Uterus (tissue), 2 donors: ENCODE data around the gene TTC6.

Source experiments
- POLR2A ChIP-seq, 2 donors: fragments of 450-650 bp; IDR thresholded peaks; one replicate each; pipeline ENCODE4 v1.6.1; 2016; ENCODE audit warnings: antibody characterized with exemption in 2 of 2, mild to moderate bottlenecking in 1 of 2, moderate library complexity in 1 of 2
- TF ChIP-seq, protein P1 (sequence below), 4 experiments: fragments of 200-600 bp in 2 of 4; fragments of 450-650 bp in 2 of 4; sonication (generic) in 2 of 4; IDR thresholded peaks; one replicate each; pipeline ENCODE4 v1.5.1; 2016 to 2019; ENCODE audit warnings: antibody characterized with exemption in 4 of 4, mild to moderate bottlenecking in 2 of 4, moderate library complexity in 1 of 4

DNA sequence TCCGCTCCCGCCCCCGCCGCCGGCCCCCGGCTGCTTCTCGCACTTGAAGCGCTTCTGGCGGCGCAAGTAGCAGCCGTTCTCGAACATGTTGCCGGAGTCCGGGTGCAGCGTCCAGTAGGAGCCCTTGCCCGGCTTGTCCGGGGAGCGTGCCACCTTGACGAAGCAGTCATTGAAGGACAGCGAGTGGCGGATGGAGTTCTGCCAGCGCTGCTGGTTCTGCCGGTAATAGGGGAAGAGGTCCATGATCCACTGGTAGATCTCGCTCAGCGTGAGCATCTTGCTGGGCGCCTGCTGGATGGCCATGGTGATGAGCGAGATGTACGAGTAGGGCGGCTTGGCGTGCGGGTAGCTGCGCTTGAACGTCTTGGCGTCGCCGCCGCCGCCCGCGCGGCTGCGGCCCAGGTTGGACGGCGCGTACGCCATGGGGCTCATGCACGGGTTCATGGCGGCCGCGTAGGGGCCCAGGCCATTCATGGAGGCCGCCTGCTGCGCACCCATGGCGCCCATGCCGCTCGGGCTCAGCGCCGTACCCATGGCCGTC lies 3.4 kb upstream of the TTC6 start:
- no peak for TF ChIP-seq POLR2A (IDR thresholded peaks at IDR 0.05)
- TF ChIP-seq, protein P1, sequence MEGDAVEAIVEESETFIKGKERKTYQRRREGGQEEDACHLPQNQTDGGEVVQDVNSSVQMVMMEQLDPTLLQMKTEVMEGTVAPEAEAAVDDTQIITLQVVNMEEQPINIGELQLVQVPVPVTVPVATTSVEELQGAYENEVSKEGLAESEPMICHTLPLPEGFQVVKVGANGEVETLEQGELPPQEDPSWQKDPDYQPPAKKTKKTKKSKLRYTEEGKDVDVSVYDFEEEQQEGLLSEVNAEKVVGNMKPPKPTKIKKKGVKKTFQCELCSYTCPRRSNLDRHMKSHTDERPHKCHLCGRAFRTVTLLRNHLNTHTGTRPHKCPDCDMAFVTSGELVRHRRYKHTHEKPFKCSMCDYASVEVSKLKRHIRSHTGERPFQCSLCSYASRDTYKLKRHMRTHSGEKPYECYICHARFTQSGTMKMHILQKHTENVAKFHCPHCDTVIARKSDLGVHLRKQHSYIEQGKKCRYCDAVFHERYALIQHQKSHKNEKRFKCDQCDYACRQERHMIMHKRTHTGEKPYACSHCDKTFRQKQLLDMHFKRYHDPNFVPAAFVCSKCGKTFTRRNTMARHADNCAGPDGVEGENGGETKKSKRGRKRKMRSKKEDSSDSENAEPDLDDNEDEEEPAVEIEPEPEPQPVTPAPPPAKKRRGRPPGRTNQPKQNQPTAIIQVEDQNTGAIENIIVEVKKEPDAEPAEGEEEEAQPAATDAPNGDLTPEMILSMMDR (IDR thresholded peaks at IDR 0.05), result no peak
